HG02571 (cell line): ENCODE results near the gene P3H2.

Experiments
- ATAC-seq: cut with Tn5 transposase; IDR thresholded peaks from one replicate; pipeline ENCODE4 v1.9.1; 2021; ENCODE audit warnings: mild to moderate bottlenecking, moderate library complexity; ENCODE audit not compliant: unreplicated experiment

P3H2 gene

DNA sequence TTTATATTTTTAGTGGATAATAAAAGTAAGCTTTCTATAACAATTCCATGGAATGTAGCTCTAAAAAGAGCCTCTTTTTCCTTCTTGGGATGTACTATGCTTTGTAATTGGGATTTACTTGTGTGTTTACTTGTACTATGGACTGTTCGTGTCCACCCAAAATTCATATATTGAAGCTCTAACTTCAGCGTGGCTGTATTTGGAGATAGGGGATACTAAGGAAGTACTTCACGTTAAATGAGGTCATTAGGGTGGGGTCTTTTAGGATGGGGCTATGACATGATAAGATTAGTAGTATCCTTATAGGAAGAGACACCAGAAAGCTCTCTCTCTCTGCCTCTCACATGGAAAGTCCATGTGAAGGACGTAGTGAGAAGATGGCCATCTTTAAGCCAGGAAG lies 64.9 kb downstream of the P3H2 start:
- ATAC-seq: no peak

DNA sequence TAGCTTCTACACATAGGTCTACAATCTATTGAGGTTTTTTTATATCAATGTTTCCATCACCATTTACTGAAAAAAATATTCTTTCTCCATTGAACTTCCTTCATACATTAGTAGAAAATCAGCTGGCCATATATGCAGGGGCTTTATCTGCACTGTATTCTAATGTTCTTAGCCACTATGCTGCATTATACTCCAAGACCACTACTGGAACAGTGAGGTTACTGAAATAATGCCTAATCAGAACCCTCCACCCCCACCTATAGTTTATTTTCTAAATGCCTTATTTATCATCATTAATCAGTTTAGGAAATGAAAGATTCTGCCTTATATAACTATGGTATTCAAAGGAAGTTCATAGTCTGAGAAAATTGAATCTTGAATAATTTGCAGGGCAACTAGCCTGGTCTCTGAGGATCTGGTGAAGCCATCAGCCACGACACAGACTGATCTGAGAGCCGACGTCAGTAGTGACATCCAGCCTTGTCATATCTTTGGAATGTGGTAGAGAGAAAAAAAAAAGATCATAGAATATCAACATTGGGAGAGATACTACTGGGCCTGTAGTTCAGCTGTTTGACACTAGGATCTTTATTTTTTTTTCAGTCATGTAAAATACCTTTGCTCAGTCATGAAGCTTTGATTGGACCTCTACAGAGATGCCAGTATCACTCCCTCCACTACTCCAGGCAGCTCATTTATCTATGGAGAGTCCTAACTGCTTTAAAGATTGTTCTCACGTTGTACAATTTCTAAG lies 66.6 kb downstream of the P3H2 start:
- no peak for ATAC-seq

DNA sequence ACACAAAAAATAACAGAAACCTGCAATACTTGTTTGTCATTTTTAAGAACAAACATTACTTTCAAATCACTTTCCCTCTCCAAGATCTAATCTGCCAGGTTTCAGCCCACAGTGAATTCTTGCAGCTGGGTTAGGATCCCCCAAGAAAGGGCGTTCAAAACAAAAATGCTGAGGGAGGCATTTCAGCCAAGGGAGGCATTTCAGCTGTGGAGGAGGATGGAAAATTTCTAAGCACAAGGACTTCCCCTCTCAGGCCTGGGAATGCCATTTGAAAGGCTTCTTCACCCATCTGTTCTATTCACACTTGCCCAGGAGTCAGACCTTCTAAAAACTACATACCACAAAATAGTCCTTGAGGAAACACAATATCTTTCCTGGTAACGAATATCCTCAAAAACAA lies 69.1 kb downstream of the P3H2 start:
- no peak for ATAC-seq

DNA sequence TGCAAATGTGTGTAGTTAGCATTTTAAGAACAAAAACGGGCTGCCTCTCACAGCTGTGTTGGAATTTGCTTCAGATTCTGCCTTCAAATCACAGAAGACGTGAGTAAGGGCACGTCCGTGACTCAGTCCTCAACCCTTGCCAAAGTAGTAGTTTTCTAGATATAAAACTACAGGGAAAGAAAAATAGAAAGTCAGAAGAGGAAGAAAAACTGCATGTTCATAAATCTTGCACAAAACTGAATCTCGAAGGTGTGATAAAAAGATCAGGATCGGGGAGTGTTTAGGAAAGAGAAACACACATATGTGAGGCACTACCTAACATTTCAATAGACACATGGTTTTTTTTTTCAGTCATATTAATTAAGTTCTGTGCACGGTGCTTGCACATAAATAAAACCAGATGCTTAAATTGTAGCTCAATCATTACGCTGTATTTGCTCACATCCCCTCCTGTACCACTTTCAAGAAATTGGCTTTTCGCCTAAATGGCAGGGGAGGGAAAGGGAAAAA lies 71.7 kb downstream of the P3H2 start:
- ATAC-seq: no peak

DNA sequence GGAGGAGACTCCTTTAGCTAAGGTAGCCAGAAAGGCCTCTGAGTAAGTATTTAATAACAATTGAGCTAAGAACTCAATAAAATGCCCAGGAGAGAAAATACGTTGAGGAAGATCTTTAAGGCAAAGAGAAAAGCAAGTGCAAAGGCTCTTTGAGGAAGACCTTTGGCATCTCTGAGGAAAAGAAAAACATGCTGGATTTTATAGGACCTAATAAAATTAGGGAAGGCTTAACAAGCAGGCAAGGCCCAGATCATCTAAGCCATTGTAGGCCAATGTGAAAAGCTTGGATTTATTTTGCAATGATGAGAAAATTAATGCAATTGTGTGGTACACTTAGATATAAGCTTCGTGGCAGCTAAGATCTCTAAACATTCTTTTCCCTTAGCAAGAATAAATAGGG lies 75.7 kb downstream of the P3H2 start:
- ATAC-seq: no peak

DNA sequence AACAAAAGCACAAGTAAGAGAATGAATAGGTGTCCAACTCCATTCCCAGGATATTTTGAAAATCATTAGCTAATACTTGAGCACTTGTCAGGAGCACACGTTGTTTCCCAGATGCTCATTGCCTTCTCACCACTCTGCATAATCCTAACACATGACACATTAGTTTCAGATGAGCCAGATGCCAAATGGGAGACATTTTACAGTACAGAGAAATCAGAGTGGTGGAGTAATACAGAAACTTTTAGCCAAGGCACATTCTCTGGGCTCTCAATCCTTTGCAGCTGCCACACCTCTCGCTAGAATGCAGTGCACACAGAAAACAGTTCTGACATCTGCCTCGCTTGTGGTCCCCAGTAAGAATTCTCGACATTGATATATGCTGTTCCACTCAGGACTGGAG lies 76.6 kb downstream of the P3H2 start:
- no peak for ATAC-seq

DNA sequence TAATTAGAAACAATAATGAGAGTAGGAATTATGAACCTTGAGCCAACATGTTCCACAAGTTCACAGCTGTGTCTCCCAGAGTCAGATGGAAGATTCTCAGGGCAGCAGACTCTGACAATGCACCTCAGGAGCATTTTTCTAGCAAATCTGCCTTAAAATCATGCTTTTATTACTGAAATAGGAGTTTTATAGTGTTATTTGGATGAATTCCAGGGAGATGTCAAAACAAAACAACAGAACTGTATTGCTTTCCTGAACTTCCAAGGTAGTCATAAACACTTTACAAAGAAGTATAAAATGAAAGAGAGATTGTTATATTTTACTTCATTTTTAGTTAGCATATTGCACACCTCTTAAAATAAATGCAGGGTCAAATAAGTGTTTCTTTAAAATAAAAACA lies 77.0 kb downstream of the P3H2 start:
- no peak for ATAC-seq

DNA sequence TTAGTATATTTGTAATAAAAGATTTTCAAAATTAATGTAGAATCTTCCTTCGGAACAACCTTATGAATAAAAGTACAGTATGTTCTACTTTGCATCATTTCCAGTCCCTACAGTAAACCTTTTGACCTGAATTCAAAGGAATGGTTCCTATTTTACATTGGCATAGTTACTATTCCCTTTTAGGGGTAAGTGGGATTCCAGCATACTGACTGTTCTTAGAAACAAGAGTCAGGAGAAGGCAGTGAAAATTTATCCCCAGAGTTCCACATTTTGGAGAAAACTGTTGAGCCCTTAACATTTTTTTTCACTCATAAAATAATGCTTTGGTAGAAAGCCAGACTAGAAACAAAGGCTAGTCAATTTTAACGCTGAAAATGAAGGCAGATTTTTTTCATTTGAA lies 78.1 kb downstream of the P3H2 start:
- no peak for ATAC-seq

DNA sequence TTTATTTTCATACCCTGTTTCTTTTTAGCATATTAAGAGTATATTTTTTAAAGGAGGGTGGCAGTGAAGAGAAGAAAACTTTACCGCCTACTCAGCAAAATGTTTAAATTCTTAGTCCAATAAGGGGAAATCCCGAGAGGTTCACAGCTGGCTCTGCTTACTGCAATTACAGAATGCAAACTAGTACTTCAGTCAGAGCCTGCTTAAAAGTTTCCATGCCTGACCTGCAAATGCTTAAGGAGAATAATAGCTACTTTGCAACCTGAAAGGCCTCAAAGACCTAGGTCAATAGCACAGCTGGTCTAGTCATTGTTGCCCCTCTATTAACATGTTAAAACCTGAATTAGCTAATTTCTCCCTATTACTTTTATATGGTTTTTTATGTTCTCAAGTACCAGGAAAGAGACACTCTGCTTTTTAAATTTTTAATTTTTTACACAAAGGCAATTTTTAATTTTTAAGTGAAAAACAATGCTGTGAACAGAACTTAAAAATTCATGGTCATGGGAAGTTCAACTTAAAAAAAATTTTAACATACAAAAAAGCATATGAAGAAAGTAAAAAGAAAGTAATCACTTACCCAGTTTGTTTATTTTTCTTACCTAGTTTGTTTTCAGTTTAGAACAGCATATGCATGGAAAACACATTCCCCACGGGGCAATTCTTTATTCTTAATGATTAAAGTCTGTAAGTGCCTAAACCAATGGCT lies 79.2 kb downstream of the P3H2 start:
- peak; percentile 86 for ATAC-seq

DNA sequence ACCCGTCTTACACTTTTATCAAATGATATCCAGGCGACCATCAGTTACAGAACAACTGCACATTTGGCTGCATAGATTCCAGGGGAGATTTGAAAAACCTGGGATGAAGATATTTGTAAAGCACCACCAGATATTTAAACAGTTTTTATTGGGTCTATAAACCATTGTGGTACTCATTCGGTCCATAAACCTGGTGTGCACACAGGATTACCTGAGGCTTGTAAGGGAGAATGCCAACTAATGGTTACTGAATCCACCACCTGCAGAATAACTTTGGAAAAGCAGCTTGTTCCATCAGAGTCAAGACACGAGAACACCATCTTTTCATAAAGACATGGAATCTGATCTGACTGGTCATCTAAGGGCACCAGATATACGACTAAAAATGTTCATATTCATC lies 80.6 kb downstream of the P3H2 start:
- ATAC-seq: no peak

DNA sequence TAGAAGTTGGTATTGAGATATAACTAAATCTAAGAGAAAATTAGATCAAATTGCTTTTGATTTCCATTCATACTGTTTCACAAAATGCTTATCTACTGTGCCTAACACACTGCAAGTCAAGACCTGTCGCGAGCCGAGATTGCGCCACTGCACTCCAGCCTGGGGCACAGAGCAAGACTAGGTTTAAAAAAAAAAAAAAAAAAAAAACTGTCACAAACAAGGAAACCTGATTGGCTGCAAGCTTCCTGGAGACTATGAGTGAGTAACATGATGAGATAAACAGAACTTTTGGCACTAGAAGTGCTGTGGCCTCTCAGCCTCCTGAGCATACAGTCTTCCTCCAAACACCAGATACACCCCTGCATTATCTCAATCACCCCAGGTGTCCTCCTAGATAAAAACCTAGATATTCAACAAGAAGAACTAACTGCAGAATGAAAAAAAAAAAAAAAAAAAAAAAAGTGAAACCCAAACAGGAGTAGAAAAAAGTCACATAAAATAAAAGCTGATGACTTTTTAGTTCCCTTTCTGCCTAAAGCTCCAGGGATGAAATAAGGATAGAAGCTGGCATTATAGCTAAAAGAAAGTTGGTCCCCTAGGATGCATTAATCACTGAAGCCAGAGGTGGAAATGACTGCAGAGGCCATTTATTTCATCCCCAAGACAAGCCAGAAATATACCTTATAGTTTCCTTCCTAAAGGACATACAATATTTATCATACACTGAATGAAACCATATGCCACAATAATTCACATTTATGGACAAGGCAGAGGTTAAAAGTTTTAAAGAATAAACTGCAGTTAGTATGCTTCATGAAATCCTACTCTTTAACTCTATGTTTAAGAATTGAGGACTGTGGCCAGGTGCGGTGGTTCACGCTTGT lies 82.4 kb downstream of the P3H2 start:
- ATAC-seq: no peak

DNA sequence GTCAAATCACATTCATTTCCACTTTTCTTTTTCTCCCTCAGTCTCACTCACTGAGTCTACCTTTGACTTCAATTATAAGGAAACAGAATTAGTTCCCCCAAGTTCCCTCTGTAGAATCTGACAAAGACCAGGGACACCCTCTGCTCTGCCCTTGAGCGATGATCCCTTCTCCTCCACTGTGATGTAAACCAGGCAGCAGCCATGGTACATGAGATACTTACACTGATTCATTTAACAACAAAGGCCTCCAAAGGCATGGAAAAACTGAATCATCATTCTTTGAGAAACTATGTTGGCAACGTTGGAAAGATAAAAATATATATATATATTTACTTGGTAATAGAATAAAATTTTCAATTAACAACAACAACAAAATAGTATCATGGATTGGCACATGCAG lies 84.1 kb downstream of the P3H2 start:
- no peak for ATAC-seq

DNA sequence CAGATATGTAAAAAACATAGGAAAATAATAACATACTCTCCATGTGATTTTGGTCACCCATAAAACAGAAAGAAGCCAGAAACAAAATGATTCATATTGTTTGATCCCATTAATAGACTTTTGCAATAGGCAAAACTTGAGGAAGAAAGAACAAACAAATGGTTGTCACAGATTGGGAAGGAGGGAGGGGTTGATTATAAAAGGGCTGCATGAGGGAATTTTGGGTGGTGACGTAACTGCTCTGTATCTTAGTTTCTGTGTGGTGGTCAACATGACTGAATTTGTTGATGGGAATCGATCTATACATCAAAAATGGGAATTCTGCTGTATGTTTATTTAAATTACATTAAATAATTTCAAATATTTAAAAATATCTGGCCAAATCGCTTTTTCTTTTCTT lies 86.3 kb downstream of the P3H2 start:
- no peak for ATAC-seq

DNA sequence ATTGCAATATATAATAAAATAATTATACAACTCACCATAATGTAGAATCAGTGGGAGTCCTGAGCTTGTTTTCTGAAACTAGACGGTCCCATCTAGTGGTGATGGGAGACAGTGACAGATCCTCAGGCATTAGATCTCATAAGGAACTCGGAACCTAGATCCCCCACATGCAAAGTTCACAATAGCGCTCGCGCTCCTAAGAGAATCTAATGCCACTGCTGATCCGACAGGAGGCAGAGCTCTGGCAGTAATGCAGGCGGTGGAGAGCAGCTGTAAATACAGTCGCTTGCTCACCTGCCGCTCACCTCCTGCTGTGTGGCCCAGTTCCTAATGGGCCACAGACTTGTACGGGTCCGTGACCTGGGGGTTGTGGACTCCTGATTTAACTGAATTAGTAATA lies 87.8 kb downstream of the P3H2 start:
- ATAC-seq: no peak

DNA sequence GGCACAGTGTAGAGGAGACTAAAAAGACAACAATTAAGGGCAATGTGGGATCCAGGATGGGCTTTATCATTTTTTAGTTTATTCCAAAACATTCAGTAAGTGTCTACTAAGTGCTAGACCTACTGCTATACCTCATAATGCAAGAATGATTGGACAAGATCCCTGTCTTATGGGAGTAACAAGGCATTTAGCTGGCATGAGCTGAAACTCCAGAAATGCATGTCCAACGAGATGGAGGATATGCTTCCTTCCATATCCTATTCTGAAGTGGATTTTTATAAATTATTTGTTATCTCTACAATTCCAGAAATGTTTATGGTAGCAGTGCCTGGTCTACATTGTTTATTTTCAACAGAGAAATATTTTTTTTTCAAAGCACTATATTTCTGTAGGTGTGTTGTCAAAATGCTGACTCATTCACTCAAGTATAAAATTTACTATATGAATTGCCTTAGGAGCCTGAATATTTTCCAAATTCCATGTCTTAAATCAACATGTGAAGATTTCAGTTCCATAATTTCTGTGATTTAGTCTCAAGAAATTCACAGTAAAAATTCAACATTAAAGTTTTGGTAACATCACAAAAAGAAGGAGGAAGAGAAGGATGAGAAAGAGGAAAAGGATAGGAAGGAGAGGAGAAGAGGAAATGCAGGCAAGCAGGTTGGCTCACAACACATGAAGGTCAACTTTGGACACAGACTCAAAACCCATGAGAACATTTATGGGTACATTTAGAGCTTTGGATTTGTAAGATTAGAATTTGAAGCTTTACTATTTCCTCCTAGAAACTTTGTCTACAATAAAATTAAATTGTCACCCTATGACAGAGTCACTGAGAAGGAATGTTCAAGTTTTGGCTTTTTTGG lies 88.6 kb downstream of the P3H2 start:
- no peak for ATAC-seq

DNA sequence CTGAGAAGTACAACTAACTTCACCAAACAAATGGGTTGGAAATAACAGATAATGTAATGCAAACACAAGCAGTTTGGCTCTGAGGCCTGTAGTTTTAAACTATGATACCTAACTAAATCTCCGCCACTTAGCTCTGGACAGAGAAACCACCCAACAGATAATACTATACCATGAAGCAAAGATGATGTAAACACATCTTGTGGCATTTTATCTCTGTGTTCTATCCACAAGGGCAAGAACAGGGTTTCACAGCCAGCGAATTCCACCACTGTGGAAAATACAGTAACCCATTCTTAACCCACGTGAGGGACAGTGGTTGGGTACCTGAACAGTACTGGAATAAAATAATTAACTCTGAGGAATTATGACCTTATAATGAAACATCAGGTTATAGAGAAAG lies 93.6 kb downstream of the P3H2 start:
- ATAC-seq: no peak

DNA sequence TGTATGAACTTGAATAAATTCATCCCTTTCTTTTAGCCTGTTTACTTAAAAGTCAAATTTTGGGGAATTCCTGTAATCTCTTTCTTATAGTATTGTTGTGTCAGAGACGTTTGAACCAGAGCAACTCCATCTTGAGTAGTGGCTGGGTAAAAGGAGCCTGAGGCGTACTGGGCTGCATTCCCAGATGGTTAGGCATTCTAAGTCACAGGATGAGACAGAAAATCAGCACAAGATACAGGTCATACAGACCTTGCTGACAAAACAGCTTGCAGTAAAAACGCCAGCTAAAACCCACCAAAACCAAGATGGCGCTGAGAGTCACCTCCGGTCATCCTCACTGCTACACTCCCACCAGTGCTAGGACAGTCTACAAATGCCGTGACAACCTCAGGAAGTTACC lies 94.5 kb downstream of the P3H2 start:
- ATAC-seq: no peak

DNA sequence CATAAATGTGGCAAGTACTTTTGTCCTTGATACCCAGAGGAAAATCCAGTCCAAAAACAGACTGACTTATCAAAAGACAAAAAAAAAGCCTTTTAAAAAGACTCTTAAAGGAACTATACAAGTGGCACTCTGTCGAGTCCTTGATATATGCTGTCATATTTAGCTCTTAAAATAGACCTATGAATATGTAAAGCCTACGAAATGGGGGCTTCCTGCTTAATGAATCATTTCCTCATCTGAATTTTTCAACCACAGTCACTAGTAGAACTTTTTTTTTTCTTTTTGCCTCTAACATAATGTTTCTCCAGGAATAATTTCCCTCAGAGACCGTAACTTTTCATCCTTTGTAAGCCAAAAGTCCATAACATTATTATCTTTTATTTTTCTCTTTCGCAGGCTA lies 95.8 kb downstream of the P3H2 start:
- ATAC-seq: no peak

DNA sequence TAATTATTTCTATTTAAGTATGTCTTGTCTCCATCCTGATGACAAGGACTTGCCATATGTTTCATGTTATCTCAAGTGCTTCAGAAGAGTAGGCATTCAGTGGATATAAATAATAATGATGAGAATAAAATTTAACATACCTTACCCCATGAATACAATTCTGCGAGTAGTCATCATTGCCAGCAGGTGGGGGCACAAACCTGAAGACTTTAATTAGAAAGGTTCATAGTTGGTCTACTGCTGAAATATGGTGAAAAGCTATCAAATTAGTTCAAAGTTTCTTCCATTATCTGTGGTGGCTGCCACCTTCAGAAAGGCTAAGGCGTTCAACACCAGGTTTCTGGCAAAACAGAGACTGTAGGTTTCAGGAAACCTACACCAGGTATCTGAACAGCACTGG lies 100.9 kb downstream of the P3H2 start:
- ATAC-seq: no peak

DNA sequence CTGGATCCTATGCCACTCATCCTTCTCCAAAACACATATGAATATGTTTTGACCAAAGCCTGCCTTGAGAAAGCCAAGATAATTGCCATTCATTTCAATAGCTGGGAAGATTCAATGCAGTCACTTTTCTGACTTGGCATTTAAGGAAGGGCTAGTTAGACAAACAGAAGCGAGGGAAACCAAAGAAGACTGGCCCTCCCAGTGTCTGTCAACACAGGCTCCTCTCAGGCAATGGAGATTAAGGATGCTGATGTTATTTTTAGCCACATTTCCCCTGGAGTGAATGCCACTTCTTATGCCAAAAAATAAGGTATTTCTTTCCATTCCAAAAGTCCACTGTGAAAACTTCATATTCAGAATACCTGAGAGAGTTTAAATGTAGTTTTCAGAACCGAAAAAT lies 101.7 kb downstream of the P3H2 start:
- ATAC-seq: no peak

DNA sequence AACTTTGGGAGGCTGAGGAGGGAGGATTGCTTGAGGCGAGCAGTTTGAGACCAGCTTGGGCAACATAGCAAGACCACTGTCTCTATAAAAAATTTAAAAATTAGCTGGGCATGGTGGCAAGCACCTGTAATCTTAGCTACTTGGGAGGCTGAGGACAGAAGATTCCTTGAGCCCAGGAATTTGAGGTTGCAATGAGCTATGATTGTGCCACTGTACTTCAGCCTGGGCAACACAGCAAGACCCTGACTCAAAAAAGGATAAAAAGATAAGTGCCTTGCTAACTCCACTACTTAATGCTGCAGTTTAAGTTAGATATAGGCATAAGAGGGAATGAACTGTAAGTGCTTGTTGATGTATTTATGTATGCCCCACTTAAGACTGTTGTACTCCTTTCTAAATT lies 102.2 kb downstream of the P3H2 start:
- ATAC-seq: no peak
